ENCODE results near the gene ANKFY1.

ANKFY1 gene

DNA sequence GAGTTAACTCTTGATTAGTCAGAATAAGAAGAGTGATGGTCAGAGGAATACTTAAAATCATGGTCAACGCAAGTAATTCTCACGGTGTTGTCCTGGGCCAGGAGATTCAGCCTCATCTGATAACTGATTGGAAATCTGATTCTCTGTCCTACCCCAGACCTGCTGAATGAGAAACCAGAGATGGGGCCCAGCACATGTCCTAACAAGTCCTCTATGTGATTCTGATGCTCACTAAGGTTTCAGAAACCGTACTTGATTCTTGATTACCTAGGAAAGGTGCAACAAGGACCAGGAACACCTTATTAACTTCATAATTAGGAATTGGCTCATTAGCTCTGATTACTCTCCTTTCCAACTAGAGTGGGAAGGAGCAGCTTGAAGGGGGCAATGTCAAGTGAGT lies 44.5 kb downstream of the ANKFY1 start:
- no peaks in the 10 kb centered on the region for H3K27me3 ChIP-seq (ENCODE audit: insufficient read depth, insufficient read length)
- H3K9ac ChIP-seq (ENCODE audit: insufficient read length, low read depth): no peak overlapping the region
- no peak for TF ChIP-seq SUZ12 (IDR thresholded peaks at IDR 0.05; ENCODE audit: extremely low read depth, insufficient read depth, insufficient read length)
- TF ChIP-seq YY1 (IDR thresholded peaks at IDR 0.05; ENCODE audit: insufficient read depth, insufficient read length): no peak
- no peak for TF ChIP-seq ZNF274 (IDR thresholded peaks at IDR 0.05; ENCODE audit: low read depth, low read length)
- H3K4me3 ChIP-seq (ENCODE audit: insufficient read length, low read depth): no peak overlapping the region
- H3K9me3 ChIP-seq (ENCODE audit: insufficient read depth, low read length): no peaks in the 10 kb centered on the region
- no peak for DNase-seq (ENCODE audit: low read depth, low spot score)
- no peaks in the 10 kb centered on the region for H3K4me1 ChIP-seq (ENCODE audit: insufficient read depth, insufficient read length)
- H3K36me3 ChIP-seq (ENCODE audit: insufficient read depth, insufficient read length, low read length): peaks cover 23% of the 10 kb centered on the region

DNA sequence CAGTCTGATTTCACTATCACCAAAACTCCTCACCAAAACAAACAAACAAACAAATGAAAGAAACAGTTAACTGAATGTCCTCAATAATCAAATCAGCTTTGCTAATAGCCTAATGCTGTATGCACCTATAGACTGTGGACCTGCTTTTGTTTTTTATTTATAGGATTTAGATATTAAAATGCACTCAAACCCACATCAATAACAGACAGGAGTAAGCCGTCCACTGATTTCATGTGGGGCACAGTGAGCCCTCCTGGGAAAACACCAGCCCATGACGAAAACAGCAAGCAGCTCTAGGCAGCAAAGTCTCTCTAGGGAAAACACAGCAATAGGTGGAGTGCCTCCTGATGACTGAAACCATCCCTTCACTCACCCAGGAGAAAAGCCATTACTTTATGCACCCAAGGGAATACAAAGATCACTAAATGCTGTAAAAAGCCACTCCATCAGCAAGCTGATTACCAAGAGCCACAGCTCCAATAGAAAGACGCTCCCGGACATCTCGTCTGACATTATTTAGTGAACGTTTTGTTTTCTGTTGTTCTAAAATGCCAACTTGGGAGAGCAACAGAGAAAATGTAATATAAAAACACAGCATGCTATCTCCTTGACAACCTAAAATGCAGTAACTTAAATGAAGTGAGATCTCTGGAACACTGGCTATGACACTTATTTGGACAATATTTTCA lies 47.8 kb downstream of the ANKFY1 start:
- no peak overlapping the region for H3K4me3 ChIP-seq (ENCODE audit: insufficient read length, low read depth)
- no peak for TF ChIP-seq ZNF274 (IDR thresholded peaks at IDR 0.05; ENCODE audit: low read depth, low read length)
- TF ChIP-seq SUZ12 (IDR thresholded peaks at IDR 0.05; ENCODE audit: extremely low read depth, insufficient read depth, insufficient read length): no peak
- no peak for TF ChIP-seq YY1 (IDR thresholded peaks at IDR 0.05; ENCODE audit: insufficient read depth, insufficient read length)
- no peaks in the 10 kb centered on the region for H3K9me3 ChIP-seq (ENCODE audit: insufficient read depth, low read length)
- DNase-seq (ENCODE audit: low read depth, low spot score): no peak
- no peaks in the 10 kb centered on the region for H3K4me1 ChIP-seq (ENCODE audit: insufficient read depth, insufficient read length)
- H3K27me3 ChIP-seq (ENCODE audit: insufficient read depth, insufficient read length): no peaks in the 10 kb centered on the region
- peaks cover 14% of the 10 kb centered on the region for H3K36me3 ChIP-seq (ENCODE audit: insufficient read depth, insufficient read length, low read length)
- H3K9ac ChIP-seq (ENCODE audit: insufficient read length, low read depth): no peak overlapping the region

DNA sequence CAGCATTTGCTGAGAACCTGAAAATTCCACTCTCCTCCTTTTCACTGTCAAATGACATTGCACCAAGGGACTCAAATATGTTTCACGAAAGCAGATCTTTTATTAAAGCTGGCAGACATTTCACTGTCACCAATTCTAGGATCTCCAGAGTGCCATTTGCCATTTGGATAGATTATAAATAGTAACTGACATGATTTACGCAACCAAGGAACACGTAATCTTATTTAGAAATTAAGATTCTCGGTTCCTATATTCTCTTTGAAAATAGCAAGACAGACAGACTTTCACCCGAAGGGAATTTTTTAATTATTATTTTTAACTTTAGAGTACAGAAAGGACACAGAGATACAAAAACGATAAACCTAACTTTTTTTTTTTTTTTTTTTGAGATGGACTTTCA lies 49.6 kb downstream of the ANKFY1 start:
- H3K4me1 ChIP-seq (ENCODE audit: insufficient read depth, insufficient read length): no peaks in the 10 kb centered on the region
- no peaks in the 10 kb centered on the region for H3K9me3 ChIP-seq (ENCODE audit: insufficient read depth, low read length)
- H3K9ac ChIP-seq (ENCODE audit: insufficient read length, low read depth): no peak overlapping the region
- no peak for TF ChIP-seq YY1 (IDR thresholded peaks at IDR 0.05; ENCODE audit: insufficient read depth, insufficient read length)
- TF ChIP-seq ZNF274 (IDR thresholded peaks at IDR 0.05; ENCODE audit: low read depth, low read length): no peak
- TF ChIP-seq SUZ12 (IDR thresholded peaks at IDR 0.05; ENCODE audit: extremely low read depth, insufficient read depth, insufficient read length): no peak
- no peak overlapping the region for H3K4me3 ChIP-seq (ENCODE audit: insufficient read length, low read depth)
- no peak for DNase-seq (ENCODE audit: low read depth, low spot score)
- H3K36me3 ChIP-seq (ENCODE audit: insufficient read depth, insufficient read length, low read length): peaks cover 23% of the 10 kb centered on the region
- H3K27me3 ChIP-seq (ENCODE audit: insufficient read depth, insufficient read length): no peaks in the 10 kb centered on the region

DNA sequence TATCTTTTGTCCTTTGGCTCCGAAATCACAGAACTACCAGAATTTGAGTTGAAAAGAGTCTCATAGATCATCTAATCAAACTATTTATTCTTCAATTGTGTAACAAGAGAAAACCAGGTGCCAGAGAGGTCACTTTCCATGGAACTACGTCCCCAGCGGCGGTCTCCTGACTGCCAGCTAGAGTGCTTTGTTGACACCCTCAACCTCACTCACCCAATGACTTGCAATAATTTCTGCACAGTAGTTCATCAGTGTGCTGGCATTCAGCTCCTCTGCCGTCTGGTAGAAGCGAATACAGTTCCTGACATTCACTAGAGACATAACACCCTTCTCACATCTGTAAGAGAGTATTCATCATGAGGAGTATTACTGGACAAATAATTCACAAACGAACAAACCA lies 54.2 kb downstream of the ANKFY1 start:
- Histone ChIP-seq H3K27me3 (ENCODE audit: insufficient read depth, insufficient read length) (no peaks in the 10 kb centered on the region), H3K9ac (ENCODE audit: insufficient read length, low read depth) (no peak overlapping the region), H3K4me3 (ENCODE audit: insufficient read length, low read depth) (no peak overlapping the region), H3K36me3 (ENCODE audit: insufficient read depth, insufficient read length, low read length) (peaks cover 38% of the 10 kb centered on the region), H3K9me3 (ENCODE audit: insufficient read depth, low read length) (no peaks in the 10 kb centered on the region), H3K4me1 (ENCODE audit: insufficient read depth, insufficient read length) (peaks cover 2% of the 10 kb centered on the region)
- TF ChIP-seq ZNF274 (IDR thresholded peaks at IDR 0.05; ENCODE audit: low read depth, low read length) (no peak), YY1 (IDR thresholded peaks at IDR 0.05; ENCODE audit: insufficient read depth, insufficient read length) (no peak), SUZ12 (IDR thresholded peaks at IDR 0.05; ENCODE audit: extremely low read depth, insufficient read depth, insufficient read length) (no peak)
- DNase-seq (ENCODE audit: low read depth, low spot score): no peak

DNA sequence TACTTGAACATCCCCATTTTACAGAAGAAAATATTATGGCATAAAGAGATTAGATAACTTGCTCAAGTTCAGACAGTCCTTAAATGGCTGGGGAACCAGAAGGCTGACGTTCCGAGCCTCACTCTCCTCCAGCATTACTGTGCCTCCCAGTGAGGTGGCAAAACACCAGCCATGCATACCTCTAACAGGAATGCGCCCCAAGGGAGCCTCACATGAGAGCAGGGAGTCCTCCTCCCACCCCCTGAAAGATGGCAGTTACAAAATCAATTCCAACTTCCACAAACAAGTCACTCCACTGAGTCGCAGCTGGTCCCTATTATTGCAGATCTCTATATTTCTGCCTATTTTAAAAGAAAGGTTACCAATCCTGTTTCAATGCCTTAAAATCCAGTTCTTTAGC lies 55.5 kb downstream of the ANKFY1 start:
- DNase-seq (ENCODE audit: low read depth, low spot score): peak; percentile 20
- Histone ChIP-seq H3K27me3 (ENCODE audit: insufficient read depth, insufficient read length) (no peaks in the 10 kb centered on the region), H3K9ac (ENCODE audit: insufficient read length, low read depth) (no peak overlapping the region), H3K36me3 (ENCODE audit: insufficient read depth, insufficient read length, low read length) (peaks cover 47% of the 10 kb centered on the region), H3K4me3 (ENCODE audit: insufficient read length, low read depth) (no peak overlapping the region), H3K9me3 (ENCODE audit: insufficient read depth, low read length) (no peaks in the 10 kb centered on the region), H3K4me1 (ENCODE audit: insufficient read depth, insufficient read length) (peaks cover 2% of the 10 kb centered on the region)
- TF ChIP-seq YY1 (IDR thresholded peaks at IDR 0.05; ENCODE audit: insufficient read depth, insufficient read length) (no peak), SUZ12 (IDR thresholded peaks at IDR 0.05; ENCODE audit: extremely low read depth, insufficient read depth, insufficient read length) (no peak), ZNF274 (IDR thresholded peaks at IDR 0.05; ENCODE audit: low read depth, low read length) (no peak)

DNA sequence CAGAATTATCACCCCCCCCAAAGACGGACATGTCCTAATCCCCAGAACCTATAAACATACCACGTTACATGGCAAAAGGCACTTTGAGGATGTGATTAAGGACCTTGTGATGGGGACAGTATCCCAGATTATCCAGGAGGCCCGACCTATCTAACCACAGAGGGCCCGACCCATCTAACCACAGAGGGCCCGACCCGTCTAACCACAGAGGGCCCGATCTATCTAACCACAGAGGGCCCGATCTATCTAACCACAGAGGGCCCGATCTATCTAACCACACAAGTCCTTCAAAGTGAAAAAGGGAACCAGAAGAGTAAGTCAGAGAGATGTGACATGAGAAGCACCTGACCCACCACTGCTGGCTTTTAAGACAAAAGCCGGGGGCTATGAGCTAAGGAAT lies 56.8 kb downstream of the ANKFY1 start:
- Histone ChIP-seq H3K9me3 (ENCODE audit: insufficient read depth, low read length) (no peaks in the 10 kb centered on the region), H3K36me3 (ENCODE audit: insufficient read depth, insufficient read length, low read length) (peaks cover 47% of the 10 kb centered on the region), H3K4me3 (ENCODE audit: insufficient read length, low read depth) (no peak overlapping the region), H3K27me3 (ENCODE audit: insufficient read depth, insufficient read length) (no peaks in the 10 kb centered on the region), H3K9ac (ENCODE audit: insufficient read length, low read depth) (no peak overlapping the region), H3K4me1 (ENCODE audit: insufficient read depth, insufficient read length) (peaks cover 2% of the 10 kb centered on the region)
- no peak for TF ChIP-seq YY1 (IDR thresholded peaks at IDR 0.05; ENCODE audit: insufficient read depth, insufficient read length)
- no peak for TF ChIP-seq SUZ12 (IDR thresholded peaks at IDR 0.05; ENCODE audit: extremely low read depth, insufficient read depth, insufficient read length)
- no peak for TF ChIP-seq ZNF274 (IDR thresholded peaks at IDR 0.05; ENCODE audit: low read depth, low read length)
- no peak for DNase-seq (ENCODE audit: low read depth, low spot score)

DNA sequence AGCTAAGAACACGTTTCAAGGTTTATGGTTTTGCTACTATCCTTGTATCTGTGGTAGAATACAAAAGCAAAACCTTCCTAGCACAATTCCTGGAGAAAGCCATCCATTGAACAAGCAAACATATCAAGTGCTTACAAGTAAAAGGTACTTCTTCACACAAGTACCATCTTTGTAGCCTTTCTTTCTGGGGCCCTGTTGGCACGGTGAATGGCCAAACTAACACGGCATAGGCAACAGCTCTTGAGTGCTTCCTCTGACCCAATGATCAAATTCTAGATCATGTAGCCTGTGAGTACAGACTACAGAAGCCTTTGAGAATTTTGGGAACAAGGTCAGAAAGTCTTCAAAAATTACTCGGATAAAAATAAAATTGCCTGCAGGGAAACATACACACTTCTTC lies 57.9 kb downstream of the ANKFY1 start:
- peaks cover 47% of the 10 kb centered on the region for H3K36me3 ChIP-seq (ENCODE audit: insufficient read depth, insufficient read length, low read length)

More for the DNA sequence above, 57.9 kb downstream of the ANKFY1 start:
- Histone ChIP-seq H3K27me3 (ENCODE audit: insufficient read depth, insufficient read length) (no peaks in the 10 kb centered on the region), H3K9ac (ENCODE audit: insufficient read length, low read depth) (no peak overlapping the region), H3K4me1 (ENCODE audit: insufficient read depth, insufficient read length) (peaks cover 2% of the 10 kb centered on the region), H3K4me3 (ENCODE audit: insufficient read length, low read depth) (no peak overlapping the region), H3K9me3 (ENCODE audit: insufficient read depth, low read length) (no peaks in the 10 kb centered on the region)
- no peak for DNase-seq (ENCODE audit: low read depth, low spot score)
- no peak for TF ChIP-seq YY1 (IDR thresholded peaks at IDR 0.05; ENCODE audit: insufficient read depth, insufficient read length)
- TF ChIP-seq ZNF274 (IDR thresholded peaks at IDR 0.05; ENCODE audit: low read depth, low read length): no peak
- TF ChIP-seq SUZ12 (IDR thresholded peaks at IDR 0.05; ENCODE audit: extremely low read depth, insufficient read depth, insufficient read length): no peak
